ENCODE results near the gene NOC4L.

NOC4L gene

DNA sequence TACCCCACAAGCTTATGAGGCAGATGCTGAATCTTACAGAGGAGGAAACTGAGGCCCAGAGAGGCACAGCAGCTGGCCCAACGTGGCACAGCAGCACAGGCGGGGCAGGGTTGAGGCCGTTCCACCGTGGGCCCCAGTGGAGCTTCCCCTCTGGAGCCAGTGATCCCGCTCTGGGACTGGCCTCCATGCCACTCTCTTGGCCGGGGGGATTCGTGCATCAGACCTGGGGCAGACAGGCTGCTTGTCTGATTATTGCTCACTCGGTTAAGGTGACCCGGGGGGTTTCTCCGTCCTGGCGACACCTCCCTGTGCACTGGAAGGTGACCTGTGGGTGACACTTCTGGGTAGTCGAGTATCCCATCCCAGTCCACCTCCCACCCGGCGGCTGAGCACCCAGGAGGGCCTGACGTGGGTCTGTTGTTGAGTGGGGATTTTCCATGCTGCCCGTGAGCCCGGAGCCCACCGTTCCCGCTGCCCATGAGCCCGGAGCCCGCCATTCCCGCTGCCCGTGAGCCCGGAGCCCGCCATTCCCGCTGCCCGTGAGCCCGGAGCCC, 27.8 kb downstream of the NOC4L start:
- DNase-seq, result no peak

DNA sequence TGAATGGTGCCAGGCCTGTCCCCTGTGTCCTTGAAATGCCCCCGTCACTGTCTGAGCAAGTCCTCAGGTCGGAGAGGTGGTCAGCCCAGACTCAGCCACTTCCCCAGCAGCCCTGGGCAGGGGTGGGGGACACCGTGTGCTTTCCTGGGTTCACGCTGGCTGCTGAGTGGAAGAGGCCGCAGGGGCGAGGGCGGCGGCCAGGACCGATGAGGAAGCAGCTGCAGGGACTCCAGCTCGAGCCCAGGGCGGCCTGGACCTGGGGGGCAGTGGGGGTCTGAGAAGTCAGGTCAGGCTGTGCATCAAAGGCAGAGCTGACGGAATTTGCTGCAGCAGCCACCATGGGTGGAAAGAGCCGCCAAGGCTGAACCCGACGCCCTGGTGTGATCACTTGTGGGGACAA, 28.4 kb downstream of the NOC4L start:
- no peak for DNase-seq

DNA sequence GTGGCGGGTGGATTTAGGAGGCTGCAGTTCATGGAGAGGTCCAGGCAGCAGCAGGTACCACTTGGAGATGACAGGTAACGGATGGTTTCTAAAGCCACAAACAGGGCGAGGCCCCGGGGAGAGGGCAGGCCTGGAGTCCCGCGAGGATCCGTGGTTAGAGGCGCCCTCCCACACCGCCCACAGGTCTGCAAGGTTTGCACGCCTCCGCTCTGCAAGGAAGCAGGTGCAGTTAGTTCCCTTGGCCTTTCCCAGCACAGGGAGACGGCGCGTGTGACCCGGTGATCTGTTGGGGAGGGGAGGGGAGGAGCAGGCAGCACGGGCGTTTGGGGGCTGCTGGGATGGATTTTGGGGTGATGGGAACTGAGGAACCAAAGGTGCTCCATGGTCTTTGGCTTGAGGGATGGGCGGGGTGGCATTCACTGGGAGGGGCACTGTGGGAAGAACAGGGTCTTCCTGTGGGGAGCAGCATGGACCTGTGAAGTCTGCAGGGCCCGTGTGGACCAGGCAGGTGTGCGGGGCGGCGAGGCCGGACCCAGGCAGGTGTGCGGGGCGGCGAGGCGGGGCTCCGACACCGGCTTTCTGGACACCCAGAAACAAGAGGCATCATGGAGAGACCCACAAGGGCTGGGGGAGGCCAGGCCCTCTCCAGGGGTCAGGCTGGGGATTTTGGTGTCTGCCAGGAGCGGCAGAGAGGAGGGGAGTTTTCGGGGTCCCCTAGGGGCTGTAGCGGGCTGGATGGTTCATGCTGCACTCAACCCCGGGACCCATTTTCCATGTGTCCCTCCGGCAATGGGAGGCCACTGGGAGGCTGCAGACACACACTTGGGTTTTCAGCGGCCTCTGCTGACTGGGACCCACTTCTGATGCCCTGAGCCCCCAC, 29.1 kb downstream of the NOC4L start:
- DNase-seq, result no peak

DNA sequence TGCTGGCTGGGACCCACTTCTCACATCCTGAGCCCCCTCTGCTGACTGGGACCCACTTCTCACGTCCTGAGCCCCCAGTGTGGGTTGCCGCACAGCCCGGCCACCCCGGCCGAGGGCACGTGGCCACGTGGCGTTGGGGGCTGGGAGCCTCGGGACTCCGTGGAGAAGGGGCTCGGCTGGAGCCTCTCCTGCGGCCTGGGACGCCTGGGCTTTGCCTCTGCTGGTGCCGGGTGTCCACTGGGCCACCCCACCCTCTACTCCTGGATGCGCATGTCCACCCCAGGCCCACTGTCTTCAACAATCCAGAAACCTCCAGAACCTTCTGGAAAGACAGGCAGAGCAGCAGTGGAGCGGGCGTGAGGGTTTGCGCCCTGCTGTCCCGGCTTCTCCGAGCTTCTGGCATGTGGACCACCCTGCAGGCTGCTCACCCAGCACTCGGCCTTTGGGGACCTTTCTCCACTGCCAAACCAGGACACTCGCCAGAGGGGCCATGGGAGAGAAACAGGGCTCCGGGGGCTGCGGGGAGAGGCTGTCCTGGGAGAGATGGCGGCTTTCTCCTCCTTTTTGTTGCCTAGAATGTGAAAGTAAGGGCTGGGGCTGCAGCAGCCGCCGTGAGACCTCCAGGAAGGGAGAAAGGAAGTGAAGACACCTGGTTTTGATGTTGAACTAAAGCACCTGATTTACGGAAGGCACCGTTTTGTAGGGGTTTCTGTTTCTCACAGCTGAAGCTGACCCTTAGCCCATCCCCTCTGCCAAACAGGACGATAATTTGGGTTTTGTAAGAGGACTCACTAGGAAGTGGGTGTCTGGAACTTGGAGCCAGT, 30.0 kb downstream of the NOC4L start:
- DNase-seq, result no peak

GRCh38 chr12:132174839-132175490, 30.7 kb downstream of the NOC4L start:
- DNase-seq, result no peak

- no peak for DNase-seq
Observed at GRCh38 chr12:132175496-132176384, 31.5 kb downstream of the NOC4L start.

GRCh38 chr12:132176385-132176919, 32.2 kb downstream of the NOC4L start:
- no peak for DNase-seq

DNA sequence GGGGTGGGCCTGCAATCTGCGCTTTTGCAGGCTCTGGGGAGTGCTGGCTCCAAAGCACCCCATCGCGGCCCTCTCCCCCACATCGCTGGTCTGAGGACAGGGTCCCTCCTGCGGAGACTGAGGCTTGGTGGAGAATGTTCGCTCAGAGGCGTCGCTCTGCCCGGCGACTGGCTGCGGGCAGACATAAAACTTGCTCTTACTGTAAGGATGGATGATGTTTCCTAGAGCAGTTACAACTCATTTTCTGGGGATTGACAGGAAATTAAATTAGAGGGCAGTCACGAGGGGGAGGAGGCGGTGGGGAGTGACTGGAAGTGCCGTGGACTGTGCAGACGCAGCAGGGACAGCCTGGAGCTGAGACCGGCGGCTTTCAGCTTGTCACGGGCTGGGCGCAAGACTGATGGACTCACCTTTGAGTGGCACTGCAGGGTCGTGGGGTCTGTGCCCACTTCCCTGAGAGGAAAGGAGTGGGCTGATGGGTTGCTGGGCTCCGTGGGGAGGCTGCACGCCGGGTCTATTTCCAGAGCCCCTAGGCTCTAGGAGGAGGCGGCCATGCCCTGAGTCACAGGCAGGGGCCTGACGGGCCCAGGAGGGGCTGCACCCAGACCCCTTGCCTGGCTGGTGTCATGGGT, 32.8 kb downstream of the NOC4L start:
- no peak for DNase-seq

DNA sequence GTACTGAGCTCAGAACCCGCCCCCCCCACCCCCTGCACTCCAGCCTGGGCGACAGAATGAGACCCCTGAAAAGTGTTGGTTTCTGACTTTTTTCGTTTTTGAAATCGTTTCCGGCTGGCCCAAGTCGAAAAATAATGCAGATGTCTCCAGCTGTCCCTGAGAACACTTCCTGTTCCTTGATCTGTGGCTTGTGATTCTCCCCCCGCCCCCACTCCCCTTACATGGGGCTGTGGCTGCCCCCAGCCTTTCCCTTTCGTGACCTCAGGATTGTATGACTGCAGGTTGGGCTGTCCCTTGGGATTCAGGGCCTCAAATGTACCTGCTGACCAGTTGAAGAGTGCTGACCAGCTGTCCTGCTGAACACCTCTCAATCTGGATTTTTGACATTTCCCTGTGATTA, 34.1 kb downstream of the NOC4L start:
- peak; percentile 60 for DNase-seq

- DNase-seq, result no peak
Observed at GRCh38 chr12:132178801-132179401, 34.6 kb downstream of the NOC4L start.

- no peak for DNase-seq
Observed at GRCh38 chr12:132179431-132180362, 35.4 kb downstream of the NOC4L start.

- DNase-seq, result no peak
Observed at GRCh38 chr12:132180648-132181546, 36.6 kb downstream of the NOC4L start.

DNA sequence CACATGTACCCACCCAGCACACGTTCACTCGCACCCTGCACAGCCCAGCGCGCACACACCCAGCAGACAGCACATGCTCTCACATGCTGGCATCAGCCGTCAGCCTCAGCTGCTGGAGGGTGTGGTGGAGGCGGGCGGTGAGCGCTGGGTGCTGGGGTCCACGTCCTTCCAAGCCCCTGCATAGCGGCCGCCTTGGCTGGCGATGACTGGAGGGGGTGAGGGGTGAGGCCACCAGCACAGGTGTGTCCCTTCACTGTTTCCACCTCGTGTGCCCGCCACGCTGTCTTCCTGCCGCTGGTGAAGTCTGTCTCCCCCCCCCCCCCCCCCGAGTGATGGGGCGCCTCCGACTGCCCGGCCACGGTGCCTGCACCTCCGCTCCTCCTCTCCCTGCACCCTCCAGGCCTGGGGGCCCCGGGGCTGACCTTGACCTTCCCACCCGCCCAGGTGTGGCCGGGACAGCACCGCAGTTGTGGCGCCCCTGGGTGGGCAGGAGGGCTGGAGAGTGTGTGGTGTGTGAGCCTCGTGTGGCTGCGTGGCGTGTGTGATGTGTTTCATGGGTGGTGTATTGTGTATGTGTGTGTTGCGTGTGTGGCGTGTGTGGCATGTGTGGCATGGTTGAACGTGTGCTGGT, 37.4 kb downstream of the NOC4L start:
- no peak for DNase-seq

DNA sequence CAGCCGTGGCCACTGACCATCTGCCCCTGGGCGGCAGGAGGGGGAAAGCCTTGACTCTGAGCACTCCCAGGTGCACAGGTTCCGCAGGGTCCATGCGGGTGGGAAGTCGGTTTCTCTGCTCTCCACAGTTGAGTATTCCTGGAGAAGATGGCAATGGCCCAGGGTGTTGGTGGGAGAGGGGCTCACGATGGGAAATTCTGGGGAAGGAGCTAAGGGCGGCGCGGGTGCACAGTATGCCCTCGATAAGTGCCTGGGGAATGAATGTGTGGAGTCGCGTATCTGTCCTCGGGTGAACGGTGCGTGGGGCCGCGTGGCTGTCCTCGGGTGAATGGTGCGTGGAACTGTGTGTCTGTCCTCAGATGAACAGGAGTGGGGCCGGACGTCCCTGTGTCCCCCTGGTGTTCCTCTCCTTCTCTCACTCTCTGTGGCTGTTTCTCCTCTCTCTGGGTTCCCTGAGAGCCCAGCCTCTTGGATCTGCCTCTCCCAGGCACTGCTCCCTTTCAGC, 38.0 kb downstream of the NOC4L start:
- DNase-seq, result no peak

GRCh38 chr12:132182711-132183365, 38.6 kb downstream of the NOC4L start:
- DNase-seq, result peak; percentile 77

GRCh38 chr12:132185705-132186104, 41.4 kb downstream of the NOC4L start:
- no peak for DNase-seq

DNA sequence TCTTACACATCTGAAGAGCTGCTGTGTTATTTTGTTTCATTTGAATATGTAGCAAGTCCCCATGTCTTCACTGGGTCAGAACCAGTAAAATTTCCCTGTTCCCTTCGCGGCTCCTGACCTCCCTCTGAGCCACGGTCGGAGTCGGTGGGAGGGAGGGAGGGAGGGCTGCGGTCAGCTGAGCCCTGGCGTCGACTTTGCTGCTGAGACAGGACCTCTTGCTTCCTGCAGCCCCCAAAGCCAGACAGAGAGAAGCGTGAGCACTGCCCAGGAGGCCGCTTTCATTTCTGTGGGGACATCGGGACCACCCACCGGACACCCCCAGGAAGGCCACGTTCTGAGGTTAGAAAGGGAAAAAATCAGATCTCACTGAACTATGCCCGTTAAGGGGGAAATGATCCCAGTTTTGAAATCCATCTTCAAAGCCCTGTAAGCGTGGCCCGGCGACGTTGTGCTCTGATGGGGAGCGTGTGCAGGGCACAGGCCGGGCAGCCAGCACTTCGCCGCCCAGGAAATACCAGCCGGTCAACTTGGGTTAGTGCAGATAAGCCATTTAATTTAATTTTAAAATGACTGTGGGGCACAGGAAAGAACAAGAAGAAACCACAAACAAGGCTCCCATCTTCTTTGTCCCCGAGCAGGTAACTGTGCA, 42.1 kb downstream of the NOC4L start:
- DNase-seq, result peak; percentile 22

Data from MV-4-11 (cell line).